Uterus (tissue), 4 donors: ENCODE measurements around the gene CARF. TPM values are rescaled to one million over a fixed set of nuclear protein-coding genes. Genes with fewer than 3 reads are reported as not detected.
"Not testable (repeated sequence)": the region's sequence is repeated elsewhere in the genome, so short reads cannot be mapped to it uniquely, and the experiment has no call there.

Experiments
- DNase-seq, 2 donors: peaks; one replicate each; pipeline ENCODE4 v3.0.0-alpha.2; 2019 to 2020
- H3K27ac ChIP-seq, 2 donors: fragments of 200-600 bp; sonication (generic); 1 replicate in 1 of 2; 2 replicates in 1 of 2; pipeline ENCODE4 v1.5.1; 2016 to 2018
- H3K27me3 ChIP-seq, 2 donors: fragments of 200-600 bp; sonication (generic); one replicate each; pipeline ENCODE4 v1.5.1; 2018 to 2019; ENCODE audit warnings: control low read depth in 1 of 2
- H3K36me3 ChIP-seq, 2 donors: fragments of 200-600 bp; sonication (generic); one replicate each; pipeline ENCODE4 v1.5.1; 2019; ENCODE audit warnings: control low read depth in 1 of 2
- H3K4me1 ChIP-seq, 2 donors: fragments of 200-600 bp; sonication (generic); one replicate each; pipeline ENCODE4 v1.5.1; 2018 to 2019; ENCODE audit warnings: control low read depth in 1 of 2
- H3K4me3 ChIP-seq, 2 donors: fragments of 200-600 bp; sonication (generic); 1 replicate in 1 of 2; 2 replicates in 1 of 2; pipeline ENCODE4 v1.5.1; 2018 to 2019; ENCODE audit warnings: mild to moderate bottlenecking in 1 of 2
- H3K9me3 ChIP-seq, 2 donors: fragments of 200-600 bp; sonication (generic); one replicate each; pipeline ENCODE4 v1.5.1; 2019; ENCODE audit warnings: control low read depth in 1 of 2
- POLR2A ChIP-seq, 2 donors: fragments of 450-650 bp; IDR thresholded peaks; one replicate each; pipeline ENCODE4 v1.6.1; 2016; ENCODE audit warnings: antibody characterized with exemption in 2 of 2, mild to moderate bottlenecking in 1 of 2, moderate library complexity in 1 of 2
- intact Hi-C: fragments of 100-400 bp; cut with DNase I; formaldehyde crosslinking; loops from one replicate; pipeline ENCODE4 v1.15.1; 2023; ENCODE audit warnings: low total_unique reads
- total RNA-seq, 4 donors: library from RNA; depleted of rRNA in 3 of 4; stranded (reverse); fragments of >200 nt in 3 of 4; gene quantifications; one replicate each; pipeline versions ENCODE4 v1.1.0 to v1.2.4, GENCODE V29; 2014 to 2023
- TF ChIP-seq, protein P1 (sequence below), 4 experiments: fragments of 200-600 bp in 2 of 4; fragments of 450-650 bp in 2 of 4; sonication (generic) in 2 of 4; IDR thresholded peaks; one replicate each; pipeline ENCODE4 v1.5.1; 2016 to 2019; ENCODE audit warnings: antibody characterized with exemption in 4 of 4, mild to moderate bottlenecking in 2 of 4, moderate library complexity in 1 of 4
- donor health status: DM: yes; HTN: yes; CAD: no.

Gene CARF
- total RNA-seq, 4 donors from 2014 or later, result 5.0 to 26.1 (median 24.0) TPM

DNA sequence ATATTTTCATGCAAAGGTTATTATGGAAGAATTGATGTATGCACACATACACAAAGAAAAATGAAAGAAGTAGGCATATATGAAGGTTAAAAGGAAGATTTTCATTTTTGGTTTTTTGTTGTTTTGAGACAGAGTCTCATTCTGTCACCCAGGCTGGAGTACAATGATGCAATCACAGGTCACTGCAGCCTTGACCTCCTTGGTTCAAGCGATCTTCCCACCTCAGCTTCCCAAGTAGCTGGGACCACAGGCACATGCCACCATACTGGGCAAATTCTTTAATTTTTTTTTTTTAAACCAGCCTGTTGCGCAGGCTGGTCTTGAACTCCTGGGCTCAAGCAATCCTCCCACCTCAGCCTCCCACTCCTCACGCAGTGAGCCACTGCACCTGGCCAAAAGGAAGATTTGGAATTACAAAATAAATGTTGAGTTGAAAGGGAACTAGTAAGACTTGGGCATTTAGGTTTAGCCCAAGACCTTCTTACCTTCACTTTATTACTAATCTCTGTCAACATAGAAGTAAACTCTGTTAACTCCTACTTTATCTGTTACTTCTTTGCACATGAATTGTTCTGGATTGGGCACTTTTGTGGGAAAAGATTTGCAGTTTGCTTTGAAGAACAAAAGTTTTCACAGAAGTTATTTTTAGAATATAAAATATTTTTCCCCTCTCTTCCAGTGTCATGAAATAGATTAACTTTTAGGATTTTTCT is 70.9 kb downstream of the CARF start:
- intact Hi-C loops, result no loop called here
- Histone ChIP-seq H3K36me3 (no peaks in the 10 kb centered on the region), H3K27me3 (no peaks in the 10 kb centered on the region), H3K4me3 (no peak overlapping the region), H3K4me1 (no peaks in the 10 kb centered on the region), H3K9me3 (no peaks in the 10 kb centered on the region), H3K27ac (no peak overlapping the region)
- no peak for TF ChIP-seq POLR2A (IDR thresholded peaks at IDR 0.05)
- TF ChIP-seq, protein P1, sequence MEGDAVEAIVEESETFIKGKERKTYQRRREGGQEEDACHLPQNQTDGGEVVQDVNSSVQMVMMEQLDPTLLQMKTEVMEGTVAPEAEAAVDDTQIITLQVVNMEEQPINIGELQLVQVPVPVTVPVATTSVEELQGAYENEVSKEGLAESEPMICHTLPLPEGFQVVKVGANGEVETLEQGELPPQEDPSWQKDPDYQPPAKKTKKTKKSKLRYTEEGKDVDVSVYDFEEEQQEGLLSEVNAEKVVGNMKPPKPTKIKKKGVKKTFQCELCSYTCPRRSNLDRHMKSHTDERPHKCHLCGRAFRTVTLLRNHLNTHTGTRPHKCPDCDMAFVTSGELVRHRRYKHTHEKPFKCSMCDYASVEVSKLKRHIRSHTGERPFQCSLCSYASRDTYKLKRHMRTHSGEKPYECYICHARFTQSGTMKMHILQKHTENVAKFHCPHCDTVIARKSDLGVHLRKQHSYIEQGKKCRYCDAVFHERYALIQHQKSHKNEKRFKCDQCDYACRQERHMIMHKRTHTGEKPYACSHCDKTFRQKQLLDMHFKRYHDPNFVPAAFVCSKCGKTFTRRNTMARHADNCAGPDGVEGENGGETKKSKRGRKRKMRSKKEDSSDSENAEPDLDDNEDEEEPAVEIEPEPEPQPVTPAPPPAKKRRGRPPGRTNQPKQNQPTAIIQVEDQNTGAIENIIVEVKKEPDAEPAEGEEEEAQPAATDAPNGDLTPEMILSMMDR (IDR thresholded peaks at IDR 0.05), result no peak
- DNase-seq, result no peak

- Histone ChIP-seq H3K27me3 (no peaks in the 10 kb centered on the region), H3K4me1 (no peaks in the 10 kb centered on the region), H3K9me3 (no peaks in the 10 kb centered on the region), H3K4me3 (no peak overlapping the region), H3K27ac (no peak overlapping the region), H3K36me3 (no peaks in the 10 kb centered on the region)
- intact Hi-C loops, result no loop called here
- TF ChIP-seq, protein P1 (IDR thresholded peaks at IDR 0.05), result no peak
- TF ChIP-seq POLR2A (IDR thresholded peaks at IDR 0.05), result no peak
- no peak for DNase-seq
Measured at GRCh38 chr2:202989749-202990148, 77.7 kb downstream of the CARF start.

- Histone ChIP-seq H3K27ac (no peak overlapping the region), H3K4me1 (no peaks in the 10 kb centered on the region), H3K36me3 (no peaks in the 10 kb centered on the region), H3K4me3 (no peak overlapping the region), H3K9me3 (no peaks in the 10 kb centered on the region), H3K27me3 (no peaks in the 10 kb centered on the region)
- intact Hi-C loops, result no loop called here
- TF ChIP-seq, protein P1 (IDR thresholded peaks at IDR 0.05), result no peak
- no peak for TF ChIP-seq POLR2A (IDR thresholded peaks at IDR 0.05)
- DNase-seq, result no peak
Measured at GRCh38 chr2:202990501-202990900, 78.4 kb downstream of the CARF start.

DNA sequence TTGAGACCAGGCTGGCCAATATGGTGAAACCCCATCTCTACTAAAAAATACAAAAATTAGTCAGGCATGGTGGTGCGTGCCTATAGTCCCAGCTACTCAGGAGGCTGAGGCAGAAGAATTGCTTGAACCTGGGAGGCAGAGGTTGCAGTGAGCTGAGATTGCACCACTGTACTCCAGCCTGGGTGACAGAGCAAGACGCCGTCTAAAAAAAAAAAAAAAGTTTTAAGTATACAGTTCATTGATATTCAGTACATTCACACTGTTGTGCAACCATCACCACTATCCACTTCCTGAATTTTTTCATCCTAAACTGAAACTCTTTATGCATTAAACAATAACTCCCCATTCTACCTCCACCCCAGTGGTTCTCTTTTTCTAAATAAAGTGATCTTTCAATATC is 85.0 kb downstream of the CARF start:
- DNase-seq, H3K27ac ChIP-seq, H3K4me3 ChIP-seq, H3K27me3 ChIP-seq, H3K36me3 ChIP-seq, intact Hi-C loops, H3K4me1 ChIP-seq, H3K9me3 ChIP-seq: not testable (repeated sequence)

GRCh38 chr2:203002054-203002821 is 90.2 kb downstream of the CARF start:
- H3K9me3 ChIP-seq, result no peaks in the 10 kb centered on the region
- no peaks in the 10 kb centered on the region for H3K4me1 ChIP-seq
- no peak overlapping the region for H3K27ac ChIP-seq
- H3K36me3 ChIP-seq, result no peaks in the 10 kb centered on the region
- no peaks in the 10 kb centered on the region for H3K27me3 ChIP-seq
- DNase-seq, result no peak
- intact Hi-C loops, result no loop called here
- TF ChIP-seq, protein P1 (IDR thresholded peaks at IDR 0.05), result no peak
- no peak for TF ChIP-seq POLR2A (IDR thresholded peaks at IDR 0.05)
- H3K4me3 ChIP-seq, result no peak overlapping the region
